Fibroblast of skin of back (primary cell): ENCODE results near the gene VEGFA.

ENCODE experiments used
- DNase-seq: peaks from one replicate; pipeline ENCODE4 v3.0.0-alpha.2; 2013

The VEGFA gene

GRCh38 chr6:43772681-43773049 is 2.7 kb downstream of the VEGFA start:
- peak; percentile 25 for DNase-seq

- peak; percentile 69 for DNase-seq
Observed at GRCh38 chr6:43773050-43773979, 3.3 kb downstream of the VEGFA start.

GRCh38 chr6:43773980-43774775 is 4.2 kb downstream of the VEGFA start:
- no peak for DNase-seq

GRCh38 chr6:43774776-43775534 is 4.9 kb downstream of the VEGFA start:
- DNase-seq, result peak; percentile 84

GRCh38 chr6:43775535-43775885 is 5.5 kb downstream of the VEGFA start:
- no peak for DNase-seq

- no peak for DNase-seq
Observed at GRCh38 chr6:43776115-43776798, 6.2 kb downstream of the VEGFA start.

- no peak for DNase-seq
Observed at GRCh38 chr6:43776799-43777776, 7.1 kb downstream of the VEGFA start.

GRCh38 chr6:43778131-43778855 is 8.3 kb downstream of the VEGFA start:
- DNase-seq, result no peak

GRCh38 chr6:43778976-43779851 is 9.2 kb downstream of the VEGFA start:
- no peak for DNase-seq

- no peak for DNase-seq
Observed at GRCh38 chr6:43779852-43780236, 9.8 kb downstream of the VEGFA start.

- no peak for DNase-seq
Observed at GRCh38 chr6:43780293-43780692, 10.3 kb downstream of the VEGFA start.

- no peak for DNase-seq
Observed at GRCh38 chr6:43780941-43781928, 11.2 kb downstream of the VEGFA start.

- DNase-seq, result no peak
Observed at GRCh38 chr6:43781941-43782704, 12.1 kb downstream of the VEGFA start.

- no peak for DNase-seq
Observed at GRCh38 chr6:43782764-43783513, 12.9 kb downstream of the VEGFA start.

- DNase-seq, result no peak
Observed at GRCh38 chr6:43784049-43784855, 14.2 kb downstream of the VEGFA start.
